Fibroblast of villous mesenchyme (primary cell): ENCODE measurements around the gene CACNG4. TPM values are rescaled to one million over a fixed set of nuclear protein-coding genes. Genes with fewer than 3 reads are reported as not detected.

Experiments used
- DNase-seq: peaks from one replicate; pipeline ENCODE4 v3.0.0-alpha.2; 2010; ENCODE audit warnings: low read depth
- H3K4me3 ChIP-seq: 2 replicates; pipeline ENCODE4 v1.5.1; 2011; ENCODE audit warnings: low read depth, mild to moderate bottlenecking, low read length
- total RNA-seq: library from RNA; depleted of rRNA; stranded (reverse); fragments of >200 nt; gene quantifications from 2 replicates; pipeline ENCODE4 v1.2.3, GENCODE V29; 2012
- TF ChIP-seq, protein P1 (sequence below): IDR thresholded peaks from 2 replicates; pipeline ENCODE4 v1.5.1; 2012; ENCODE audit warnings: low read depth, mild to moderate bottlenecking, low read length; ENCODE audit not compliant: insufficient read depth

CACNG4 gene
- total RNA-seq, 1 donor: not detected

DNA sequence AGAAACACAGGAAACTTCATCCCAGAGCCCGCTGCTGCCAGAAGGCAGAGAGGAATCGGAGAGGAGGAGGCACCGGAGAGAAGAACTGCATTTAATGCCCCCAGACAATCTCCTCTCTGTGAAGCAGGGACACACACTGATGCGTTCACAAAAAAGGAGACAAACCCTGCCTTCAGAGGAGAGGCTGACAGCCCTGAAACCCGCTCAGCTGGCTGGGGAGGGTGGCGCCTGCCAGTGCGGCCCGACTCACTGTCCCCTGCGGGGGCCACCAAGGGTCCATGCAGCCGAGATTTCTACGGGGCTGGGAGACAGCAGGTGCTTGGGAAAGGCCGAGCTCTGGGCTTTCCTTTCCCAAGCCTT, 57.9 kb downstream of the CACNG4 start:
- TF ChIP-seq, protein P1, sequence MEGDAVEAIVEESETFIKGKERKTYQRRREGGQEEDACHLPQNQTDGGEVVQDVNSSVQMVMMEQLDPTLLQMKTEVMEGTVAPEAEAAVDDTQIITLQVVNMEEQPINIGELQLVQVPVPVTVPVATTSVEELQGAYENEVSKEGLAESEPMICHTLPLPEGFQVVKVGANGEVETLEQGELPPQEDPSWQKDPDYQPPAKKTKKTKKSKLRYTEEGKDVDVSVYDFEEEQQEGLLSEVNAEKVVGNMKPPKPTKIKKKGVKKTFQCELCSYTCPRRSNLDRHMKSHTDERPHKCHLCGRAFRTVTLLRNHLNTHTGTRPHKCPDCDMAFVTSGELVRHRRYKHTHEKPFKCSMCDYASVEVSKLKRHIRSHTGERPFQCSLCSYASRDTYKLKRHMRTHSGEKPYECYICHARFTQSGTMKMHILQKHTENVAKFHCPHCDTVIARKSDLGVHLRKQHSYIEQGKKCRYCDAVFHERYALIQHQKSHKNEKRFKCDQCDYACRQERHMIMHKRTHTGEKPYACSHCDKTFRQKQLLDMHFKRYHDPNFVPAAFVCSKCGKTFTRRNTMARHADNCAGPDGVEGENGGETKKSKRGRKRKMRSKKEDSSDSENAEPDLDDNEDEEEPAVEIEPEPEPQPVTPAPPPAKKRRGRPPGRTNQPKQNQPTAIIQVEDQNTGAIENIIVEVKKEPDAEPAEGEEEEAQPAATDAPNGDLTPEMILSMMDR: no peak
- no peak overlapping the region for H3K4me3 ChIP-seq
- DNase-seq: no peak

DNA sequence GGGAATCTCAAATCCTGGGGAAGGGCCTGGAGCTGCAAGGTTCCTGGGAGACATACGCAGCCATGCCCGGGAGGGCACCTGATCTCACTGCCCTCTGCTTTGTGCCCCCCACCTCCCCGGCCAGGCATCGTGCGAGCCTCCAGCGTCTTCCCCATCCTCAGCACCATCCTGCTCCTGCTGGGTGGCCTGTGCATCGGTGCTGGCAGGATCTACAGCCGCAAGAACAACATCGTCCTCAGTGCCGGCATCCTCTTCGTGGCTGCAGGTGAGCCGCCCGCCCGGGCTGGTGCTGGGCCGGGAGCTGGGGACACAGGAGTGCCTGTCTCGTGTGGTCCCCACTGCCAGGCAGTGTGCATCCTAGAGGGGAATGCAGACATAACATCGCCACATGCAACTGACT, 60.2 kb downstream of the CACNG4 start:
- H3K4me3 ChIP-seq: no peak overlapping the region
- TF ChIP-seq, protein P1: no peak
- no peak for DNase-seq

DNA sequence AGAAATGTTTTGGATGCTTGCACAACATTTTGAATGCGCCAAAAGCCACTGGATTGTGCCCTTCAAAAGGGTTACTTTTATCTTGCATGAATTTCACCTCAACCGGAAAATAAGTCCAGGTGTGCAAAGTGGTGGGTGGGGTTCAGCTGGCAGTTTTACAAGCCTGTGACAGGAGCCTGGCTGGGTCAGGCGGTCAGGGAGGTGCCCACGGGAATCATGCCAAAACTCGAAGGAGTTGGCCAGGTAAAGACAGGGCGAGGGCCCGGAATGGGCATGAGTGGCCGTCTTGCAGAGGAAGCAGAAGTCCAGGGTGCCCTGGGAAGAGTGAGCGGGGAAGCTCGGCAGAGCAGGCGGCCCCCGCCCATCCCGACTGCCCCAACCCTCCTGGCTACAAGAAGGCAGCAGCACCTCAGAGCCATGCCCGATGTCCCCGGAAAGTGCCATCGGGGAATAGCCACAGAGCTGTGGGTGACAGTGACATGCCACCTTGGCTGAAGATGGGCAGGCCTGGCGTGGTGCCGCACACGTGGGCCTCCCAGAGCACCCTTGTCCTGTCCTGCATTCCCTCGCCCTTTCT, 60.8 kb downstream of the CACNG4 start:
- DNase-seq: no peak
- TF ChIP-seq, protein P1: no peak
- no peak overlapping the region for H3K4me3 ChIP-seq

DNA sequence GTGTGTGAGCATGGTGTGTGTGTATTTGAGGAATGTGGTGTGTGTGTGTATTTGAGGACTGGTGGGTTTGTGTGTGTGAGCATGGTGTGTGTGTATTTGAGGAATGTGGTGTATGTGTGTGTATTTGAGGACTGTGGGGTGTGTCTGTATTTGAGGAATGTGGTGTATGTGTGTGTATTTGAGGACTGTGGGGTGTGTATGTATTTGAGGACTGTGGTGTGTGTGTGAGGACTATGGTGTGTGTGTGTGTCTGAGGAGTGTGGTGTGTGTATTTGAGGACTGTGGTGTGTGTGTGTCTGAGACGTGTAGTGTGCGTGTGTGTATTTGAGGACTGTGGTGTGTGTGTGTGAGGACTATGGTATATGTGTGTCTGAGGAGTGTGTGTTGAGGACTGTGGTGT, 61.8 kb downstream of the CACNG4 start:
- DNase-seq: no peak
- no peak overlapping the region for H3K4me3 ChIP-seq
- TF ChIP-seq, protein P1: no peak

DNA sequence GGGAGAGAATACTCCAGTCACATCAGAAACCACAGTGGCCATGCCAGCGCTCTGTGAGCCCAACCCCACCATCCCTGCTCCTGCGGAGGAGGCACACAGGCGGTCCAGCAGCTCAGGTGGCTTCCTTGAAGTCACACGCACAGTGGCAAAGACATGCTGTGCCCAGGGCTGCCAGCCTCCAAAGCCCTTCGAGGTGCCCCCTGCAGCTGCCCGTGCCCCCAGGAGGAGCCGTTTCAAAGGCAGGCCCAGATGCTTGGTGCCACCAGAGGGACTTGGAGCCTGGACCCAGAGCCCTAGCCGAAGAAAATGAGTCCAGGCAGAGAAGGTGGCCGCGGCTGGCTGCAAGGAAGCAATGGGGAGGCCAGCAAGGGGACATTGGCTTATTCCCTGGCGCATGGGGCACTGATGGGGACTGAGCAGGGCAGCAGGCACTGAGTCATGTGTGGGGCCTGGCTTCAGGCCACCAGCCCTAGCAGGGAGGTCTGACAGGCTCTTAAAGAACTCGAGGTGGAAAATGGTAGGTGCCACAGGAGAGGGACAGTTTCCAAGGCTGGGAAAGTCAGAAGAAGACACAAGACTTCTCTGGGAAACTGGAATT, 62.6 kb downstream of the CACNG4 start:
- TF ChIP-seq, protein P1: no peak
- DNase-seq: no peak
- H3K4me3 ChIP-seq: no peak overlapping the region

DNA sequence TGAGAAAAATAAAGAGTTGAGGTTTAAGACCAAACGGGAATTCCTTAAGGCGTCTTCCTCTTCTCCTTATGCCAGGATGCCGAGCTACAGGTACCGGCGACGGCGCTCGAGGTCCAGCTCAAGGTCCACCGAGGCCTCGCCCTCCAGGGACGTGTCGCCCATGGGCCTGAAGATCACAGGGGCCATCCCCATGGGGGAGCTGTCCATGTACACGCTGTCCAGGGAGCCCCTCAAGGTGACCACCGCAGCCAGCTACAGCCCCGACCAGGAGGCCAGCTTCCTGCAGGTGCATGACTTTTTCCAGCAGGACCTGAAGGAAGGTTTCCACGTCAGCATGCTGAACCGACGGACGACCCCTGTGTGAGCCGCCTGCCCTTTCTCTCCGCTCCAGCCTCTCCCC, 66.1 kb downstream of the CACNG4 start:
- no peak overlapping the region for H3K4me3 ChIP-seq
- no peak for DNase-seq
- TF ChIP-seq, protein P1: no peak

DNA sequence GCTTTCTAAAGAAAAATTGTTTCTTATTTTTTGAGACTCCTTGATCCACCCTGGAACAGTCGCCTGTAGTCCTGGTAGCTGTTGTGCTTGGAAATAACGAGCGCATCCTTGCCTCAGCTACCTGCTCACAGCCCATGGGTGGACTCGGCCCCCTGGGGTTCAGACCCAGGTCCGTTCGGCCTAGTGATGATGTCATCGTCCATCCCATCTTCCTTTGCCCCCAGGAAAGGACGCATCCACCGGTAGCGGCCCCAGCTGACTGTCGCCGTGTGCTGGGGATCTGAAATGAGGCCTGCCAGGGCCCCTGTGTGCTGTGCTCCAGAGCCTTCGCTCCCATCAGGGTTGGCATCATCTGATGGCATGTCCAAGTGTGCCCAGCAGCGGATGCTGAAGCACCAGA, 67.9 kb downstream of the CACNG4 start:
- TF ChIP-seq, protein P1: no peak
- DNase-seq: no peak
- H3K4me3 ChIP-seq: no peak overlapping the region
